Transverse colon (tissue), 4 donors: Measurements from ENCODE around the gene STH. TPM values are rescaled to one million over a fixed set of nuclear protein-coding genes. Genes with fewer than 3 reads are reported as not detected.
A peak's percentile ranks its signal among the peaks of the same experiment; 100 is the strongest.

Source experiments
- DNase-seq: peaks from one replicate; pipeline ENCODE4 v3.0.0-alpha.2; 2019
- H3K27ac ChIP-seq, 4 donors: fragments of 200-600 bp; sonication (generic); 2 replicates each; pipeline ENCODE4 v1.5.1; 2016 to 2018; ENCODE audit warnings: inconsistent platforms in 4 of 4
- H3K27me3 ChIP-seq: fragments of 200-600 bp; sonication (generic); 2 replicates; pipeline ENCODE4 v1.5.1; 2017; ENCODE audit warnings: inconsistent platforms
- H3K36me3 ChIP-seq, 4 donors: fragments of 200-600 bp; sonication (generic); 2 replicates each; pipeline ENCODE4 v1.5.1; 2017 to 2019; ENCODE audit warnings: inconsistent platforms in 4 of 4
- H3K4me1 ChIP-seq, 4 donors: fragments of 200-600 bp; sonication (generic); 2 replicates each; pipeline ENCODE4 v1.5.1; 2017 to 2020; ENCODE audit warnings: inconsistent platforms in 4 of 4
- H3K4me3 ChIP-seq, 4 donors: fragments of 200-600 bp; sonication (generic); 1 replicate in 1 of 4; 2 replicates in 3 of 4; pipeline versions ENCODE4 v1.5.1 to v1.6.1; 2017 to 2019; ENCODE audit warnings: inconsistent platforms in 4 of 4
- H3K9me3 ChIP-seq, 2 donors: fragments of 200-600 bp; sonication (generic); 2 replicates each; pipeline ENCODE4 v1.5.1; 2017 to 2019; ENCODE audit warnings: inconsistent platforms in 2 of 2
- EP300 ChIP-seq: sonication (generic); formaldehyde crosslinking; IDR thresholded peaks from one replicate; pipeline ENCODE4 v1.6.1; 2017; ENCODE audit warnings: antibody characterized with exemption, low read depth
- POLR2A ChIP-seq: fragments of 450-650 bp; IDR thresholded peaks from one replicate; pipeline ENCODE4 v1.6.1; 2016; ENCODE audit warnings: antibody characterized with exemption, mild to moderate bottlenecking, moderate library complexity
- POLR2AphosphoS5 ChIP-seq, 3 donors: sonication (generic); formaldehyde crosslinking; IDR thresholded peaks; one replicate each; pipeline ENCODE4 v1.6.1; 2016; ENCODE audit warnings: antibody characterized with exemption in 3 of 3
- WGBS, 2 donors: methylation state at CpG; one replicate each; pipeline ENCODE4 v1.1.5; 2018; ENCODE audit warnings: low coverage in 1 of 2; 5-methylcytosine and 5-hydroxymethylcytosine counted together
- in situ Hi-C, 4 donors: fragments of 200-750 bp; cut with MboI; loops; one replicate each; pipeline versions ENCODE4 v1.15.0 to v1.15.1; 2017; ENCODE audit warnings: low sequenced_read_pairs in 3 of 4, low pct_ligation_motif_present in 1 of 4, low pct_unique_long_range_greater_than_20kb in 1 of 4
- intact Hi-C: fragments of 100-400 bp; cut with DNase I; formaldehyde crosslinking; loops from one replicate; pipeline ENCODE4 v1.15.1; 2023; ENCODE audit warnings: low total_unique reads
- total RNA-seq, 4 donors: library from RNA; depleted of rRNA; stranded (reverse); fragments of >200 nt; gene quantifications; one replicate each; pipeline ENCODE4 v1.1.0, GENCODE V29; 2016
- TF ChIP-seq, protein P1 (sequence below), 5 experiments: fragments of 200-600 bp in 3 of 5; fragments of 450-650 bp in 2 of 5; sonication (generic) in 3 of 5; IDR thresholded peaks; 1 replicate in 2 of 5; 2 replicates in 3 of 5; pipeline ENCODE4 v1.5.1; 2016 to 2017; ENCODE audit warnings: antibody characterized with exemption in 5 of 5, inconsistent platforms in 3 of 5, mild to moderate bottlenecking in 2 of 5, moderate library complexity in 1 of 5

The STH gene
- total RNA-seq, 4 donors from 2014 or later, result not detected

DNA sequence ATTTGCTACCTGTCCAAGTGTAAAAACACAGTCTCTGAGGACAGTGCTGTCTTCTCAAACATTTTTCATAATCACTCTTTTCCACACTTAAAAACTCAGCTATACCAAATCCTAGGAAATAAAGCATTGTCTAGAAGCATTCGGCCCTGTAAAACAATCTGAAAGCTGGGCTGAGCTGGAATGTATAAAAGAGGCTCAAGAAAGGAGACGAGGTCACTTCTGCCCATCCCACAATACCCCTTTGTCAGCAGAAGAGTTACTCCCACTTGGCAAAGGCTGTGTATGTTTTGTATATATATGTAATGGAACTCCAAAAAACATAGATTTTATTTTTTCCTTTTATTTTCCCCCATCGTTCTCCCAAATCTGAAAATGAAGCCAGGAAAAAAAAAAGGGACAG is 43.9 kb downstream of the STH start:
- no peak overlapping the region for H3K4me3 ChIP-seq
- intact Hi-C loops (loop anchor here (5.0 kb wide), 1 partner anchor 169 kb away; no protein-coding TSS in a partner anchor), in situ Hi-C loops (loop anchor here in 3 of 4 donors (5.0 to 25.0 kb wide), 3 partner anchors 142 to 169 kb away; no protein-coding TSS in a partner anchor)
- no peak for TF ChIP-seq EP300
- TF ChIP-seq POLR2AphosphoS5 (IDR thresholded peaks at IDR 0.05), result no peak
- TF ChIP-seq, protein P1, sequence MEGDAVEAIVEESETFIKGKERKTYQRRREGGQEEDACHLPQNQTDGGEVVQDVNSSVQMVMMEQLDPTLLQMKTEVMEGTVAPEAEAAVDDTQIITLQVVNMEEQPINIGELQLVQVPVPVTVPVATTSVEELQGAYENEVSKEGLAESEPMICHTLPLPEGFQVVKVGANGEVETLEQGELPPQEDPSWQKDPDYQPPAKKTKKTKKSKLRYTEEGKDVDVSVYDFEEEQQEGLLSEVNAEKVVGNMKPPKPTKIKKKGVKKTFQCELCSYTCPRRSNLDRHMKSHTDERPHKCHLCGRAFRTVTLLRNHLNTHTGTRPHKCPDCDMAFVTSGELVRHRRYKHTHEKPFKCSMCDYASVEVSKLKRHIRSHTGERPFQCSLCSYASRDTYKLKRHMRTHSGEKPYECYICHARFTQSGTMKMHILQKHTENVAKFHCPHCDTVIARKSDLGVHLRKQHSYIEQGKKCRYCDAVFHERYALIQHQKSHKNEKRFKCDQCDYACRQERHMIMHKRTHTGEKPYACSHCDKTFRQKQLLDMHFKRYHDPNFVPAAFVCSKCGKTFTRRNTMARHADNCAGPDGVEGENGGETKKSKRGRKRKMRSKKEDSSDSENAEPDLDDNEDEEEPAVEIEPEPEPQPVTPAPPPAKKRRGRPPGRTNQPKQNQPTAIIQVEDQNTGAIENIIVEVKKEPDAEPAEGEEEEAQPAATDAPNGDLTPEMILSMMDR (IDR thresholded peaks at IDR 0.05), result no peak
- TF ChIP-seq POLR2A, result no peak
- 24 to 43% methylated on average over 3 of the region's 3 CpGs for WGBS, 2 donors
- H3K27ac ChIP-seq, result peak overlapping the region; percentile 56 to 74 (median 65)
- no peak for DNase-seq
- H3K4me1 ChIP-seq, result peaks cover 0 to 46% (median 34%) of the 10 kb centered on the region in 4 donors
- H3K36me3 ChIP-seq, result peaks cover 0 to 26% (median 10%) of the 10 kb centered on the region in 4 donors
- no peaks in the 10 kb centered on the region for H3K9me3 ChIP-seq
- no peaks in the 10 kb centered on the region for H3K27me3 ChIP-seq

- H3K36me3 ChIP-seq, result peaks cover 0 to 21% (median 10%) of the 10 kb centered on the region in 4 donors
- DNase-seq, result no peak
- H3K9me3 ChIP-seq, result no peaks in the 10 kb centered on the region
- H3K27ac ChIP-seq, result peak overlapping the region; percentile 56 to 74 (median 65)
- no peak for TF ChIP-seq POLR2AphosphoS5 (IDR thresholded peaks at IDR 0.05)
- TF ChIP-seq, protein P1 (IDR thresholded peaks at IDR 0.05), result no peak
- no peak overlapping the region for H3K4me3 ChIP-seq
- H3K4me1 ChIP-seq, result peaks cover 0 to 46% (median 34%) of the 10 kb centered on the region in 4 donors
- H3K27me3 ChIP-seq, result no peaks in the 10 kb centered on the region
- in situ Hi-C loops, result loop anchor here in 3 of 4 donors (5.0 to 25.0 kb wide), 3 partner anchors 141 to 169 kb away; no protein-coding TSS in a partner anchor
- 70% methylated on average over 3 of the region's 3 CpGs; no CpG with 5 or more reads in 1 of the 2 donors for WGBS, 2 donors
- intact Hi-C loops, result loop anchor here (5.0 kb wide), 1 partner anchor 169 kb away; no protein-coding TSS in a partner anchor
These were observed 44.6 kb downstream of the STH start for GRCh38 chr17:46043606-46044005.

DNA sequence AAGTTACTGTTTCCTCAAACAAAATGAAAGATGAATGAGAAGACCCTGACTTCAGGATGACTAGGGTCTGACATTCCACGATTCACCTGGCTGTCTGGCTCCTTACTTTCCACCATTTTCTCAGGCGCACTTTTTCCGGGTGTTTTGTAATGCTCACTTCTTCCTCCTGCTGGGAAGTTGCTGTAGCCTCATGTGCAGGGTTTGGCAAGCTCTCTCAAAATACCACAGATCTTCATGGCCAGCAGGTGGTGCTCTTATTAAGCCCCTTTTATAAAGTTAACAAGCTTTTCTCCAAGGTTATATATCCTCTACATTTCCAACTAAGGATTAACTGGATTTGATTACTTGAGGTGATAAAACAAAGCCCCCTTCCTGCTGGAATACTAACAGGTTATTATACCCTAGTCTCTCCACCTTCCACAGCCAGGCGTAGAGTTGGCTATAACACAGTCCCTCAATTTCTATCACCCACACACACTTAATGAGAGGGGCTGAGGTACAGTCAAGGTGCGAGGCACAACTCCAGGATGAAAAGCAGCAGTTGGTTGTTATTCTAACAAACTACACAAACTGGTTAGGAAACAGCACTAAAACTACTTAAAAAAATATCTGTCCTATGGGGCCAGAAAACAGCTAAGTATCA is 45.4 kb downstream of the STH start:
- peak; percentile 81 for DNase-seq
- Histone ChIP-seq H3K4me1 (peaks cover 0 to 46% (median 34%) of the 10 kb centered on the region in 4 donors), H3K27ac (peak overlapping the region; percentile 56 to 74 (median 65)), H3K9me3 (no peaks in the 10 kb centered on the region), H3K36me3 (peaks cover 0 to 15% (median 6%) of the 10 kb centered on the region in 4 donors), H3K4me3 (no peak overlapping the region), H3K27me3 (no peaks in the 10 kb centered on the region)
- in situ Hi-C loops (loop anchor here in 3 of 4 donors (5.0 to 25.0 kb wide), 3 partner anchors 140 to 168 kb away; no protein-coding TSS in a partner anchor), intact Hi-C loops (loop anchor here (5.0 kb wide), 1 partner anchor 168 kb away; no protein-coding TSS in a partner anchor)
- 35 to 37% methylated on average over 5 of the region's 5 CpGs for WGBS, 2 donors
- TF ChIP-seq EP300 (no peak), POLR2AphosphoS5 (IDR thresholded peaks at IDR 0.05) (peak; percentile 12 to 52 (median 48)), POLR2A (no peak)
- TF ChIP-seq, protein P1 (IDR thresholded peaks at IDR 0.05), result peak; percentile 71 to 94 (median 79)

- WGBS, 2 donors, result 46 to 54% methylated on average over 2 of the region's 2 CpGs
- no peak for TF ChIP-seq EP300
- TF ChIP-seq POLR2AphosphoS5 (IDR thresholded peaks at IDR 0.05), result no peak
- TF ChIP-seq, protein P1 (IDR thresholded peaks at IDR 0.05), result no peak
- H3K36me3 ChIP-seq, result peaks cover 0 to 12% (median 5%) of the 10 kb centered on the region in 4 donors
- in situ Hi-C loops, result loop anchor here in 3 of 4 donors (5.0 to 25.0 kb wide), 4 partner anchors 140 to 167 kb away; no protein-coding TSS in a partner anchor
- no peak overlapping the region for H3K4me3 ChIP-seq
- H3K4me1 ChIP-seq, result peaks cover 0 to 46% (median 34%) of the 10 kb centered on the region in 4 donors
- peak overlapping the region; percentile 56 to 74 (median 65) for H3K27ac ChIP-seq
- no peak for DNase-seq
- H3K27me3 ChIP-seq, result no peaks in the 10 kb centered on the region
- intact Hi-C loops, result loop anchor here (5.0 kb wide), 2 partner anchors 147 to 167 kb away; partner anchors contain the start of gene KANSL1
- H3K9me3 ChIP-seq, result no peaks in the 10 kb centered on the region
These were observed 45.9 kb downstream of the STH start for GRCh38 chr17:46044989-46045388.
